Left ventricle myocardium superior (tissue), 1 donor: ENCODE data around the gene ADM2. TPM values are rescaled to one million over a fixed set of nuclear protein-coding genes. Genes with fewer than 3 reads are reported as not detected.

Source experiments
- ATAC-seq: fragments of 200-7000 bp; cut with Tn5 transposase; one replicate; pipeline ENCODE4 v1.9.1; 2020; ENCODE audit warnings: mild to moderate bottlenecking, moderate library complexity
- DNase-seq: peaks from one replicate; pipeline ENCODE4 v3.0.0-alpha.2; 2020
- intact Hi-C: fragments of 100-400 bp; cut with micrococcal nuclease; formaldehyde crosslinking; loops from one replicate; pipeline ENCODE4 v1.11.0; 2022
- total RNA-seq: library from RNA; stranded (reverse); fragmentation: NEBNext Ultra II Directional; extraction: Animal tissue kit (Norgen Biotek cat#: 25700); gene quantifications from one replicate; pipeline ENCODE4 v1.2.1, GENCODE V29; 2021
- donor health status: DM: no; HTN: yes; CAD: no; lungs with severe emphysema.

Gene ADM2
- total RNA-seq, 1 donor from 2014 or later = not detected

DNA sequence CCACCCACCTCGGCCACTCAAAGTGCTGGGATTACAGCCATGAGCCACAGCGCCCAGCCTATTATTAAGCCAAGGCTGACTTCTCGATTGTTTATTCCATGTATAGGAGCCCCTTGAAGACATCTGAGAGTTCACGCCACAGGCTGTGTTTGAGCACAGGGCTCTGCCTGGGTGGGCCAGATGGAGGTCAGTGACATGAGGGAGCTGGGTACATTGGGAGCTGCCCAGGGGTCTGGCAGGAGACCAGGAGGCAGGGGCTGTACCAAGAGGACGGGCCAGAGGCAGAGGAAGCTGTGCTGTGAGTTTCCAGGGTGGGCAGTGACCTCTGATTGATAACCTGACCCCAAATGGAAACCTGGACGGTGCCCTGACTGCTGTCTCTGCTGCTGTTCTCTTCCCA is 20.8 kb downstream of the ADM2 start:
- no peak for DNase-seq
- no peak for ATAC-seq
- intact Hi-C loops = no loop called here

GRCh38 chr22:50502628-50503474 is 21.5 kb downstream of the ADM2 start:
- intact Hi-C loops = no loop called here
- DNase-seq = no peak
- ATAC-seq = no peak

GRCh38 chr22:50503475-50504145 is 22.3 kb downstream of the ADM2 start:
- ATAC-seq = no peak
- no peak for DNase-seq
- intact Hi-C loops = no loop called here

DNA sequence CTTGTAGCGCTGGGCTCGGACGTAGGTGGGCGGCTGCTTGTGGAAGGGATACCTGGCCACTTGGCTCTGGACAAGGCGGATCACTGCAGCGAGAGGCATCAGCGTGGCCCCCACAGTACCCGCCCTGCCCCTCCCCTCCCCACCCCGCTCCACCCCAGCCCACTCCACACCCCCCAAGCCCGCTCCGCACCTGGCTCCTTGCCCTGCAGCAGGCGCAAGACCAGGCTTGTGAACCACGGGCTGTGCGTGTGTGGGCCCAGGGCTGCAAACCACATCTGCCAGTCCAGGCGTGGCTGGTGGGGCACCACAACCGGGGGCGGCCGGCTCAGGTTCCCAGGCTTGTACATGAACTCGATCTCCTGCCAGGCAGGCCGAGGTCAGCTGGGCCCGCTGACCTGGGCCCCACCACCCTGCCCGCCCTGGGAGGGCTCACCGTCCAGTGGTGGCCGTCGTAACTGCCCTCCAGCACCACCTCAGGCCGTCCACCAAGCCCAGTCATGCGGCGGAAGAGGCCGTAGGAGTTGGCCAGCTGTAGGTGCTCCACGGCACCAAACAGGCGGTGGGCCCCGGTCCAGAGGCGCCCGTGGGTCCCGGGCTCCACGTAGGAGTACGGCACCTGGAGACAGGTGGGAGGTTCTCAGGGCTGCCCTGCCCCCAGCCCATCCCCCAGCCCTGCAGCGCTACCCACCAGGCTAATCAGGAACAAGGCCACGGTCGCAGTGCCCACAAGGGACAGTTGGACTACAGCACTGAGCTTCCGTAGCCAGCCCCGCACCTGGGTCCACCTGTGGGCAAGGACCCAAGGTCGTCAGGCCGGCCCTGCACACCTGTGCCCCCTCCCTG is 23.2 kb downstream of the ADM2 start:
- ATAC-seq (no peak), DNase-seq (no peak)
- intact Hi-C loops = no loop called here

- intact Hi-C loops = no loop called here
- ATAC-seq = no peak
- no peak for DNase-seq
Observed at GRCh38 chr22:50505276-50505775, 24.0 kb downstream of the ADM2 start.

GRCh38 chr22:50505776-50506610 is 24.6 kb downstream of the ADM2 start:
- intact Hi-C loops = no loop called here
- DNase-seq = peak; percentile 46
- ATAC-seq = no peak

- ATAC-seq = peak; percentile 1
- intact Hi-C loops = no loop called here
- peak; percentile 51 for DNase-seq
Observed at GRCh38 chr22:50506611-50507420, 25.5 kb downstream of the ADM2 start.

DNA sequence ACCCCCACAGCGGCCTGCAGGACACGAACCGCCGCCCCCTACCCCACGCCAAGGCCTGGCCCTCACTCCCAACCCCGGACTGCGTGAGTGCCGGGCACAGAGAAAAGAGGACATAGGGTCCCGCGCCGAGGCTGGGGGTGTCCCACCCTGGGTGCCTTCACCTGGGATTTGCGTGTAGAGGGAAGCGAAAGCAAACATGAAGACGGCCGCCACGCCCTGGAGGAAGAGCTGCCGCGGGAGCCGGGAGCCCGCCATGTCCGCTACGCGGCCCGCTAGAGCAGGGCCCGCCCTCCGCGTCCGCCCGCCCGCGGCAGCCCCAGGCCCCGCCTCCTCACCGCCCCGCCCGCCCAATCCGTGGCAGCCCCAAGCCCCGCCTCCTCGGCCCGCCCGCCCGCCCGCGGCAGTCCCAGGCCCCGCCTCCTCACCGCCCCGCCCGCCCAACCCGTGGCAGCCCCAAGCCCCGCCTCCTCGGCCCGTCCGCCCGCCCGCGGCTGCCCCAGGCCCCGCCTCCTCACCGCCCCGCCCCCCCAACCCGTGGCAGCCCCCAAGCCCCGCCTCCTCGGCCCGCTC is 26.2 kb downstream of the ADM2 start, which contains the start of gene LMF2:
TSS of gene LMF2 (minus strand) at position 282 of the 570 bp plus-strand sequence. CDS start at position 255, 27 bp downstream.
- intact Hi-C loops = no loop called here

GRCh38 chr22:50507991-50508884 is 26.9 kb downstream of the ADM2 start, which contains the start of gene NCAPH2:
TSS of gene NCAPH2 (plus strand) at chr22:50508224. CDS start at chr22:50508338, 114 bp downstream.
- ATAC-seq (peak; percentile 78), DNase-seq (peak; percentile 98)
- intact Hi-C loops = no loop called here

More for the DNA sequence above, 26.2 kb downstream of the ADM2 start, which contains the start of gene LMF2:
- DNase-seq (peak; percentile 95), ATAC-seq (peak; percentile 85)

DNA sequence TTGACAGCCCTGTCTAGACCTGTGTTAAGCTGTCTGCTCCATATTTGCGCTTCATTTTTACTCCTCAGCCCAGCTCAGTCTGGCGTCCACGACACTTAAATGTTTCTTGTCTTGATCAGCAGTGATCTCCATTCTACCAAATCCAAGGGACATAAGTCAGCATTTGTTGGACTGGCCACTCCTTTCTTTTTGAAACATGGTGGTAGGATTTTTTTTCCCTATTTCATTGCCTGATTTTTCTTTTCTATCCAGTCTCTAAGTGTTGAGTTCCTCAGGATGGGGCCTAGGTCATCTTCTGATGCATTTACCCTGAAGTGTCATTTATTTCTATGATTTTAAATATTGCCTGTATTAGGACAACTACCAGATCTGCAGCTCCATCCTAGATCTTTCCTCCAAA is 27.6 kb downstream of the ADM2 start:
- ATAC-seq (no peak), DNase-seq (no peak)
- intact Hi-C loops = no loop called here

GRCh38 chr22:50513175-50513574 is 31.8 kb downstream of the ADM2 start:
- ATAC-seq (no peak), DNase-seq (no peak)
- intact Hi-C loops = no loop called here

DNA sequence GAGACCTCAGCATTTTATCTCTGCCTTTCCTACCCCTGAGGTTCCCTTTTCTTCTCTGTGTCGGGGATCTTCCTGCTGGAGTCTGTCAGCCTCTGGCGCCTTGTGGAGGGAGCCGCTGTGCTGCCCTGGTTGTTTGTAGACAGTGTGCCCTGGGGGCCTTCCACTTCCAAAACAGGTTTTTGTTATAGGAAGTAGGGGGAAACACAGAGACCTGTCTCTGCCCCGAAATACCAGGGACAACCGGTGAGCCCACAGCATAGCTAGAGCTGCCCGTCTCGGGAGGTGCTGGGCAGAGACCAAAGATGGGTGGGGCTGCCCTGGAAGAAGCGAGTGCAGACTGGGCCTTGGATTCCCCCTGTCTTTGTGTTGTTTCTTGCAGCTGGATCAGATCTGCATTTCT is 34.7 kb downstream of the ADM2 start:
- ATAC-seq = no peak
- DNase-seq = no peak
- intact Hi-C loops = no loop called here

DNA sequence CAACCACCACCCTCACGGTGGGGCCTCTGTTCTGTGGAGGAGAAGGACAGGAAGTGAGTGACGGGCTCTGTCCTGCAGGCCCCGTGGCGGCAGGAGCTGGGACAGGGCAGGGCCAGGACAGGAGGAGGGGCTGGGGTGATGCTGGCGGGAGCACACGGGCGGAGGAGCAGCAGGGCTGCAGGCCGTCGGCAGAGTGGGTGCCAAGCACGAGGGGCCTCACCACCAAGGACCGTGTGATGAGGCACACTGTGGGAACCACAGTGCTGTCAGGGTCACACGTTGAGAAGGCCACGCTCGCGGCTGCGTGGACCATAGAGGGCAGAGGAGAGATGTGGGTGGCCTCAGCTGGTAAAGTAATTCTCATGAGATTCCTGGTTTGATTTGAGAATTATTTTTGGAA is 35.5 kb downstream of the ADM2 start:
- DNase-seq (no peak), ATAC-seq (no peak)
- intact Hi-C loops = no loop called here

GRCh38 chr22:50517495-50518260 is 36.3 kb downstream of the ADM2 start:
- no peak for DNase-seq
- no peak for ATAC-seq
- intact Hi-C loops = no loop called here

GRCh38 chr22:50518606-50519005 is 37.3 kb downstream of the ADM2 start:
- intact Hi-C loops = no loop called here
- ATAC-seq (no peak), DNase-seq (no peak)

- DNase-seq (no peak), ATAC-seq (no peak)
- intact Hi-C loops = no loop called here
Observed at GRCh38 chr22:50519151-50519550, 37.8 kb downstream of the ADM2 start.
